Measurements from ENCODE around the gene AHNAK. TPM values are rescaled to one million over a fixed set of nuclear protein-coding genes. Genes with fewer than 3 reads are reported as not detected.

AHNAK gene, protein sequence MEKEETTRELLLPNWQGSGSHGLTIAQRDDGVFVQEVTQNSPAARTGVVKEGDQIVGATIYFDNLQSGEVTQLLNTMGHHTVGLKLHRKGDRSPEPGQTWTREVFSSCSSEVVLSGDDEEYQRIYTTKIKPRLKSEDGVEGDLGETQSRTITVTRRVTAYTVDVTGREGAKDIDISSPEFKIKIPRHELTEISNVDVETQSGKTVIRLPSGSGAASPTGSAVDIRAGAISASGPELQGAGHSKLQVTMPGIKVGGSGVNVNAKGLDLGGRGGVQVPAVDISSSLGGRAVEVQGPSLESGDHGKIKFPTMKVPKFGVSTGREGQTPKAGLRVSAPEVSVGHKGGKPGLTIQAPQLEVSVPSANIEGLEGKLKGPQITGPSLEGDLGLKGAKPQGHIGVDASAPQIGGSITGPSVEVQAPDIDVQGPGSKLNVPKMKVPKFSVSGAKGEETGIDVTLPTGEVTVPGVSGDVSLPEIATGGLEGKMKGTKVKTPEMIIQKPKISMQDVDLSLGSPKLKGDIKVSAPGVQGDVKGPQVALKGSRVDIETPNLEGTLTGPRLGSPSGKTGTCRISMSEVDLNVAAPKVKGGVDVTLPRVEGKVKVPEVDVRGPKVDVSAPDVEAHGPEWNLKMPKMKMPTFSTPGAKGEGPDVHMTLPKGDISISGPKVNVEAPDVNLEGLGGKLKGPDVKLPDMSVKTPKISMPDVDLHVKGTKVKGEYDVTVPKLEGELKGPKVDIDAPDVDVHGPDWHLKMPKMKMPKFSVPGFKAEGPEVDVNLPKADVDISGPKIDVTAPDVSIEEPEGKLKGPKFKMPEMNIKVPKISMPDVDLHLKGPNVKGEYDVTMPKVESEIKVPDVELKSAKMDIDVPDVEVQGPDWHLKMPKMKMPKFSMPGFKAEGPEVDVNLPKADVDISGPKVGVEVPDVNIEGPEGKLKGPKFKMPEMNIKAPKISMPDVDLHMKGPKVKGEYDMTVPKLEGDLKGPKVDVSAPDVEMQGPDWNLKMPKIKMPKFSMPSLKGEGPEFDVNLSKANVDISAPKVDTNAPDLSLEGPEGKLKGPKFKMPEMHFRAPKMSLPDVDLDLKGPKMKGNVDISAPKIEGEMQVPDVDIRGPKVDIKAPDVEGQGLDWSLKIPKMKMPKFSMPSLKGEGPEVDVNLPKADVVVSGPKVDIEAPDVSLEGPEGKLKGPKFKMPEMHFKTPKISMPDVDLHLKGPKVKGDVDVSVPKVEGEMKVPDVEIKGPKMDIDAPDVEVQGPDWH (N-terminal part only)
- total RNA-seq, result 1,000 to 10,000 TPM; 1,345 to 1,611 (median 1,532) TPM

DNA sequence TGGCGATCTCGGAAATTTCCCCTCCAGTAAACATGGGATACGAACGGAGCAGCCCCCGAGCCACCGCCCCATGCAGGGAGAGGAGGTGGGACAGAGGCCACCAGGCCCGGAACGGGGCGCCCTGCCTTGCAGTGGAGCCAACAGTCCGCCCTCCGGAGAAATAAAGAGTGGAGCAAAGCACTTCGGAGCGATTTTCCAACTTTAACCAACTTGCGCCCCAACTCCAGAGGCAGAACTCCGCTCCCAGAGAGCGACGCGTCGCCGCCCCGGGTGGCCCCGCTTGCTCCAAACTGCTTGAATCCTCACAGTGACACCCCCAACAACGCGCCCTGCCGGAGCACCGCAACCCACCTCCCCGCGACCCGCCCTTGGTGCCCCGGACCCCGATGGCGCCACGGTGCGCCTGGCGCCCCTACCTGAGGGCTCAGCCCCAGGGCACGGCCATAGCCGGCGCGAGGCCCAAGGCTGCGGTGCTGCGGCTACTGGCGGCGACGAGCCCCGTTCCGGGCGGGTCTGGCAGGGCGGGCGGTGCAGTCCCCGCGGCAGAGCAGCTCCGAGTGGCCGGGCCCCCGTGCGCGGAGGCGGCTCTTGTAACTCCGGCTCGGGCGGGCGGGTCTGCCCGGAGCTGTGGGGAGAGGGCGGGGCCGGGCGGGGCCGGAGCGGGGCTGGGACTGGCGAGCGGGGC, at the start of gene AHNAK:
Gene AHNAK (minus strand): TSS at position 563 of the 685 bp plus-strand sequence. CDS start 10,708 bp downstream, outside the sequence.
- TF ChIP-seq, protein P1, sequence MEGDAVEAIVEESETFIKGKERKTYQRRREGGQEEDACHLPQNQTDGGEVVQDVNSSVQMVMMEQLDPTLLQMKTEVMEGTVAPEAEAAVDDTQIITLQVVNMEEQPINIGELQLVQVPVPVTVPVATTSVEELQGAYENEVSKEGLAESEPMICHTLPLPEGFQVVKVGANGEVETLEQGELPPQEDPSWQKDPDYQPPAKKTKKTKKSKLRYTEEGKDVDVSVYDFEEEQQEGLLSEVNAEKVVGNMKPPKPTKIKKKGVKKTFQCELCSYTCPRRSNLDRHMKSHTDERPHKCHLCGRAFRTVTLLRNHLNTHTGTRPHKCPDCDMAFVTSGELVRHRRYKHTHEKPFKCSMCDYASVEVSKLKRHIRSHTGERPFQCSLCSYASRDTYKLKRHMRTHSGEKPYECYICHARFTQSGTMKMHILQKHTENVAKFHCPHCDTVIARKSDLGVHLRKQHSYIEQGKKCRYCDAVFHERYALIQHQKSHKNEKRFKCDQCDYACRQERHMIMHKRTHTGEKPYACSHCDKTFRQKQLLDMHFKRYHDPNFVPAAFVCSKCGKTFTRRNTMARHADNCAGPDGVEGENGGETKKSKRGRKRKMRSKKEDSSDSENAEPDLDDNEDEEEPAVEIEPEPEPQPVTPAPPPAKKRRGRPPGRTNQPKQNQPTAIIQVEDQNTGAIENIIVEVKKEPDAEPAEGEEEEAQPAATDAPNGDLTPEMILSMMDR (IDR thresholded peaks at IDR 0.05), result no peak
- TF ChIP-seq POLR2A (IDR thresholded peaks at IDR 0.05), result peak in 1 of 2 donors; percentile 54
- intact Hi-C loops (cut with DNase I; ENCODE audit: low total_unique reads), result no loop called here
- peak; percentile 83 to 97 for DNase-seq (ENCODE audit: low spot score in 2 of 2)
- WGBS, 2 donors, result 1% methylated on average over 28 to 61 of the region's 69 CpGs
- peak within 1 kb of the TSS; percentile 99 for H3K4me3 ChIP-seq (ENCODE audit: low read depth, poor library complexity, severe bottlenecking)

DNA sequence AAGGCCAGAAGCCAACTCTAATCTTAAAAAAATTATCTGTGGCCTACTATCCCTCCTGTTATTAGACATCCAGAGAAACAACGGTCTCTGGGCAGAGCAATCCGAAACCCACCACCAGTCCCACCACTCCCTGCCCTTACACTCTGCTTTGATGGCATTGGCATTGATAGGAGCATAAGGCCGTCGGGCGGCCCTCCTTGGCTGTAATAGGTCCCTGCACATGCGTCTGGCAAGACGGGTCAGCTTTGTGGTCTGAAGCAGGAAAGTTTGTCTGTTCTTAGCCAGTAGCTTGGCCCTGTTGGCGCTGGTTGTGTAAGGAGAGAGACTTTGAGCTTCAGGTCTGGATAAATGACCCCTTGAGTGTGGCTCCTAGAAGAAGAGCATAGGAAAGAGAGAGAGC, 48.5 kb upstream of the AHNAK start:
- DNase-seq (ENCODE audit: low spot score in 2 of 2), result no peak
- no peak overlapping the region for H3K4me3 ChIP-seq (ENCODE audit: low read depth, poor library complexity, severe bottlenecking)
- WGBS, 2 donors, result 81 to 90% methylated on average over 8 of the region's 8 CpGs
- intact Hi-C loops (cut with DNase I; ENCODE audit: low total_unique reads), result loop anchor here (10.0 kb wide), 1 partner anchor 100 kb away; no protein-coding TSS in a partner anchor
- TF ChIP-seq, protein P1 (IDR thresholded peaks at IDR 0.05), result no peak
- no peak for TF ChIP-seq POLR2A (IDR thresholded peaks at IDR 0.05)

DNA sequence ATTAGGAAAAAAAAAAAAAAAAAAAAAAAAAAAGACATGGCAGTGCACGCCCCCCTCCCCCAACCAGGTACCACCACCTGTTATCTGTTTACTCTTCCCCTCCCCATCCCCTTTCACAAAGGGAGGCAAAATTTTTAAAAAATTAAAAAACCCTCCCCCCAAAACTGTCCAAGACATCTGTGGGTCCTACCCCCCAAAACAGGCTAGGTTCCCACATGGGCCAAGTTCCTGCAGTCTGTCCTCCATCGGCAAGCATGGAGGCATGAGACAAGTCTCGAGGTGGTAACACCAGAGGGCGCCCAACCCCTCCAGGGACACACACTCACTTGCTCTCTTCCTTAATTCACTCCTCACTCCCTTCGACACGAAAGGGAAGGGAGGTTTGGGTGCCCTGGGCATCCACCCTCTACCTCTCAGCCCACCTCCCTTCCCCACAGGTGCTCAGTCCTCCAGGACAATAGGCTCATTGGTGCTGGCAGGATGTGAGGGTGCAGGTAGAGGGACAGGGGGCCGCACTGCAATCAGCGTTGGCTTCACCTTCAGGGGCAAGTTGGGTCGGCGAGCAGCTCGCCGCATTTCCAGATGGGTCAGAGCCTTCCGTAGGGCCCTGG, 46.9 kb upstream of the AHNAK start:
- 51 to 52% methylated on average over 13 of the region's 13 CpGs for WGBS, 2 donors
- intact Hi-C loops (cut with DNase I; ENCODE audit: low total_unique reads), result loop anchor here (10.0 kb wide), 1 partner anchor 101 kb away; no protein-coding TSS in a partner anchor
- no peak overlapping the region for H3K4me3 ChIP-seq (ENCODE audit: low read depth, poor library complexity, severe bottlenecking)
- peak; percentile 73 to 94 for DNase-seq (ENCODE audit: low spot score in 2 of 2)
- TF ChIP-seq POLR2A (IDR thresholded peaks at IDR 0.05), result no peak
- TF ChIP-seq, protein P1 (IDR thresholded peaks at IDR 0.05), result no peak

DNA sequence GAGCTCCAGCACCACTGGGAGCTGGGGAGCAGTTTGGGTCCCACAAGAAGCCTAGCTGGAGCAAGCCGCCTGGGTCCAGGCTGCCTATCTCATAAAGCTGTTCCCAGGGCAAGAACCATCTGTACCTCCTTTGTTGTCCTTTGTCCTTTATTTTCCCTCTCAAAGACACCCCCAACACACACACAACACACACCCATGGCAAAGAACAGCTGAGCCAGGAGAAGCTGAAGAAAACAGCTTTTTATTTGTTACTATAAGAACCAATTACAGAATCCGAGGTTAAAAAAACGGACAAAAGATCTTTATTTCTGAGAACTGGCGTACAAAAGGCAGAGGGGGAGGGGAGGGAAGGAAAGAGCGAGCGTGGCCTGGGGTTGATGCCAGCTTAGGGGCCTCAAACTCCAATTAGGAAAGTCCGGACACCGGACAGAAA, 46.4 kb upstream of the AHNAK start:
- no peak for DNase-seq (ENCODE audit: low spot score in 2 of 2)
- intact Hi-C loops (cut with DNase I; ENCODE audit: low total_unique reads), result loop anchor here (10.0 kb wide), 1 partner anchor 102 kb away; no protein-coding TSS in a partner anchor
- WGBS, 2 donors, result 66 to 81% methylated on average over 8 of the region's 8 CpGs
- TF ChIP-seq, protein P1 (IDR thresholded peaks at IDR 0.05), result no peak
- no peak for TF ChIP-seq POLR2A (IDR thresholded peaks at IDR 0.05)
- H3K4me3 ChIP-seq (ENCODE audit: low read depth, poor library complexity, severe bottlenecking), result no peak overlapping the region

Data from lower leg skin (tissue), 4 donors.